HL-60 (cell line): ENCODE data around the gene CDH15.
A peak's percentile ranks its signal among the peaks of the same experiment; 100 is the strongest.

ENCODE experiments used
- DNase-seq, 2 experiments: peaks; one replicate each; pipeline ENCODE4 v3.0.0-alpha.2; 2010 to 2020; ENCODE audit warnings: low read depth in 1 of 2, low spot score in 1 of 2
- H3K27ac ChIP-seq: fragments of 250-450 bp; sonication (Bioruptor Pico); replicated peaks from 2 replicates; pipeline ENCODE4 v1.5.1; 2020; ENCODE audit warnings: mild to moderate bottlenecking, moderate library complexity
- H3K27me3 ChIP-seq: fragments of 250-450 bp; sonication (Bioruptor Pico); 2 replicates; pipeline ENCODE4 v1.5.1; 2021; ENCODE audit warnings: mild to moderate bottlenecking, moderate library complexity; ENCODE audit not compliant: insufficient read depth, poor library complexity, severe bottlenecking
- H3K4me3 ChIP-seq: replicated peaks from 2 replicates; pipeline ENCODE4 v1.5.1; 2011; ENCODE audit warnings: mild to moderate bottlenecking, control low read depth, low read length; ENCODE audit not compliant: insufficient read depth
- CTCF ChIP-seq: IDR thresholded peaks from one replicate; pipeline ENCODE4 v1.5.1; 2011; ENCODE audit warnings: low read length, control low read depth, inconsistent platforms; ENCODE audit not compliant: insufficient read depth
- GABPA ChIP-seq: IDR thresholded peaks from 2 replicates; pipeline ENCODE4 v1.6.1; 2012; ENCODE audit warnings: low read depth
- POLR2AphosphoS5 ChIP-seq: IDR thresholded peaks from 2 replicates; pipeline ENCODE4 v1.6.1; 2012; ENCODE audit warnings: low read depth
- SPI1 ChIP-seq: IDR thresholded peaks from 2 replicates; pipeline ENCODE4 v1.6.1; 2012; ENCODE audit warnings: low read depth, mild to moderate bottlenecking, borderline replicate concordance
- TF ChIP-seq, protein P1 (sequence below): IDR thresholded peaks from 2 replicates; pipeline ENCODE4 v1.6.1; 2012; ENCODE audit warnings: low read depth; ENCODE audit not compliant: insufficient replicate concordance

CDH15 gene

DNA sequence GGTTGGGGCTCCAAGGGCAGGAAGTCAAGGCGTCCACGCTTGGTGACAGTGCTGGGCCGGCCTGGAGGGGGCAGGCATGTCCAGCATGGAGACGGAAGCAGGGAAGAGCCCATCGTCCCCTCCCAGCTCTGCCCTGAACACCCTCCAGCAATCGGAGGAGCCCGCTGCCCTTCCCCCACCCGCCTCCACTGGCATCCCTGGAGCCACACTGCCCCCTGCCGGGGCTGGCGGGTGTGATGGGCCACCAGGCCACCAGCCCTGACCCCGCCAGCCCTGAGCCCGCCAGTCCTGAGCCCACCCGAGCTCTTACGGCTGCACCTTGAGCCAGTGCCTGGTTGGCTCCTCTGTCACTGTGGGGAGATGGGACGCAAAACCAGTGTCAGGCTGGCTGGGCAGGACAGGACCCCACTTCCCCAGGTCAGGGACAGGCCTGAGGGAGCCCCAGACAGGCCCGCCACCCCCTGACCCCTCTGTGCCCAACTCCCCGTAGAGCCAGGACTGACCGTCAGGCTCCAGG lies 4.1 kb upstream of the CDH15 start:
- Histone ChIP-seq H3K4me3 (no peak overlapping the region), H3K27ac (no peak overlapping the region), H3K27me3 (no peaks in the 10 kb centered on the region)
- TF ChIP-seq, protein P1, sequence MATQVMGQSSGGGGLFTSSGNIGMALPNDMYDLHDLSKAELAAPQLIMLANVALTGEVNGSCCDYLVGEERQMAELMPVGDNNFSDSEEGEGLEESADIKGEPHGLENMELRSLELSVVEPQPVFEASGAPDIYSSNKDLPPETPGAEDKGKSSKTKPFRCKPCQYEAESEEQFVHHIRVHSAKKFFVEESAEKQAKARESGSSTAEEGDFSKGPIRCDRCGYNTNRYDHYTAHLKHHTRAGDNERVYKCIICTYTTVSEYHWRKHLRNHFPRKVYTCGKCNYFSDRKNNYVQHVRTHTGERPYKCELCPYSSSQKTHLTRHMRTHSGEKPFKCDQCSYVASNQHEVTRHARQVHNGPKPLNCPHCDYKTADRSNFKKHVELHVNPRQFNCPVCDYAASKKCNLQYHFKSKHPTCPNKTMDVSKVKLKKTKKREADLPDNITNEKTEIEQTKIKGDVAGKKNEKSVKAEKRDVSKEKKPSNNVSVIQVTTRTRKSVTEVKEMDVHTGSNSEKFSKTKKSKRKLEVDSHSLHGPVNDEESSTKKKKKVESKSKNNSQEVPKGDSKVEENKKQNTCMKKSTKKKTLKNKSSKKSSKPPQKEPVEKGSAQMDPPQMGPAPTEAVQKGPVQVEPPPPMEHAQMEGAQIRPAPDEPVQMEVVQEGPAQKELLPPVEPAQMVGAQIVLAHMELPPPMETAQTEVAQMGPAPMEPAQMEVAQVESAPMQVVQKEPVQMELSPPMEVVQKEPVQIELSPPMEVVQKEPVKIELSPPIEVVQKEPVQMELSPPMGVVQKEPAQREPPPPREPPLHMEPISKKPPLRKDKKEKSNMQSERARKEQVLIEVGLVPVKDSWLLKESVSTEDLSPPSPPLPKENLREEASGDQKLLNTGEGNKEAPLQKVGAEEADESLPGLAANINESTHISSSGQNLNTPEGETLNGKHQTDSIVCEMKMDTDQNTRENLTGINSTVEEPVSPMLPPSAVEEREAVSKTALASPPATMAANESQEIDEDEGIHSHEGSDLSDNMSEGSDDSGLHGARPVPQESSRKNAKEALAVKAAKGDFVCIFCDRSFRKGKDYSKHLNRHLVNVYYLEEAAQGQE = no peak
- TF ChIP-seq POLR2AphosphoS5 (no peak), SPI1 (no peak), GABPA (no peak), CTCF (peak; percentile 53)
- peak; percentile 58 to 67 for DNase-seq

DNA sequence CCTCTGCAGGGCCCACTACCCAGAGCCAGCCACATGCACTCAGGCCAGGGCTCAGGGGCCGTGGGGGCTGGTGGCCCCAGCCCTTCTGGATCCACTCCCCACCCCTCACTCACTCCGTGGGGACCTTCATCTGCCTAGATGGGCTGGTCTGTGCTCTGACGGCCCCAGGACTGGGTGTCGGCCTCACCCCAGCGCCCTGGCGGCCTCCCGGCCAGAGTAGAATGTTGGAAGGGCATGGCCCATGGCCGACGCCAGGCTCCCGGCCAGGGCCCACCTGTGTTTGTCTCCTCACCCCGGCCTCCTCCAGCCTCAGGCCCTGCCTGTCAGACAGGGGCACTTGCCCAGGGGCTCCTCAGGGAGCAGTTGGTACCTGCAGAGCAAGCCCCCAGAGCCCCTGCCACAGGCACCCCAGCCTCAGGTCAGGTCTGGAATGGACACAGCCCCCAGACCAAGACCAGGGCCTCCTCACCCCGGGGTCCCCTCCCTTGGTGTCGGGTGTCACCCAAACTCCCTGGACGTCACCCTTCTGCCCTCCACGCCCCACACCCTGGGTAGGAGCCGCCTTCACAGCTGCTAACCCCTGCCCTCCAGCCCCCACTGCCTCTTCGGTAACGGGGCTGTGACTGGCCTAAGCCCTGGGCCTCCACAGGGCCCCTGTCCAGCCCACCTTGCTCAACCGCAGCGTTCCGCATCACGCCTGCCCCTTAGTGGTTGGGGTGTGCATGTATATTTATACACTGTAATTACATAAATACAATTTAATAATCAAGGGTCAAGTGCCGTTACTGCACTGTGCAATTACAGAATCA lies 3.0 kb upstream of the CDH15 start:
- TF ChIP-seq POLR2AphosphoS5 = no peak
- no peak for TF ChIP-seq CTCF
- TF ChIP-seq, protein P1 = no peak
- TF ChIP-seq SPI1 = no peak
- no peak for TF ChIP-seq GABPA
- H3K4me3 ChIP-seq = no peak overlapping the region
- H3K27me3 ChIP-seq = no peaks in the 10 kb centered on the region
- DNase-seq = no peak
- H3K27ac ChIP-seq = no peak overlapping the region

DNA sequence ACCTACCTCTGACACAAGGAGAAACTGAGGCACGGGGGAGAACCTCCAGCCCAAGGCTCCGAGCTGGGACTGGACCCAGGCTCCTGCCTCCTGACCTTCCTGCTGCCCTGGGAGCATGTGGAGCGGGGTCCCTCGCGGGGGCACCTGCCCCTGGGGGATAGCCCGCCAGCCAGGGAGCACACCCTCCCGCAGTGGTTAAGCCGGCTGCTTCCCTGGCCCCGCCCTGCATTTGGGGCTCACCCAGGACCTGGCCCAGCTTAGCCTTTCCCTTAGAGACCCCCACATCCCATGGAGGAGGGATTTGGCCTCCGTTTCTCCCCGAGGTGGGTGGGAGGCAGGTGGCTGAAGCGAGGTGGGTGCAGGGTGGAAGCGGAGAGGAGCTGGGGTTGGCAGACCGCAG lies 1.8 kb upstream of the CDH15 start:
- TF ChIP-seq GABPA (no peak), POLR2AphosphoS5 (no peak), SPI1 (no peak), CTCF (no peak)
- TF ChIP-seq, protein P1 = no peak
- H3K27ac ChIP-seq = no peak overlapping the region
- no peaks in the 10 kb centered on the region for H3K27me3 ChIP-seq
- no peak overlapping the region for H3K4me3 ChIP-seq
- DNase-seq = no peak
